Measurements from ENCODE around the gene TRIP12. TPM values are rescaled to one million over a fixed set of nuclear protein-coding genes. Genes with fewer than 3 reads are reported as not detected.

The TRIP12 gene
- total and polyA plus RNA-seq, 12 donors: 15.6 to 247 (median 198) TPM

DNA sequence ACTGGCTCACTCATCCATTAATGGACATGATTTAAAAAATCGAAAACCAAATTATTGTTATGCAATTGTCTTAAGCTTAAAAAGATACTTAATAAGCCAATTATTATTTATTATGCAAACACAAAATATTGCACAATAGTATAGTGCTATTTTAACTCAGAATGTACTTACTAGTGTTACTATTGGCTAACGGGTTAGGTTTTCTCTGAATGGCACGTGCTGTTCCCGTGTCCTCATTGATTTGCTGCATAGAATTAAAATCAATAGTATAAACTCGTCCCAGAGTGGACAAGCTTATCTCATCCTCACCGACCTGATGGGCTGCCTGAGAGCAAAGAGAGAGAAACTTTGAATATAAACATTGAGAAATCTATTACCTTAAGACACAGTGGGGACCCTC, 116.2 kb downstream of the TRIP12 start:
- ATAC-seq: no peak
- no peak for DNase-seq
- H3K9me3 ChIP-seq: no peaks in the 10 kb centered on the region
- peaks cover 0 to 100% (median 59%) of the 10 kb centered on the region in 9 donors for H3K36me3 ChIP-seq
- 91 to 93% methylated on average over 6 of the region's 6 CpGs for WGBS, 2 donors
- peaks cover 0 to 9% (median 6%) of the 10 kb centered on the region in 9 donors for H3K4me1 ChIP-seq
- intact Hi-C loops (cut with DNase I): loop anchor here in 3 of 10 donors (10.0 kb wide), 2 partner anchors 109 to 119 kb away; partner anchors contain the start of genes FBXO36 (in 2 of the 3) and TRIP12 (in 2 of the 3)
- no peaks in the 10 kb centered on the region for H3K27me3 ChIP-seq
- TF ChIP-seq CTCF (IDR thresholded peaks at IDR 0.05): no peak
- no peak overlapping the region for H3K4me3 ChIP-seq
- H3K27ac ChIP-seq: no peak overlapping the region

GRCh38 chr2:229802785-229803184, 119.0 kb downstream of the TRIP12 start:
- Histone ChIP-seq H3K36me3 (peaks cover 0 to 100% (median 48%) of the 10 kb centered on the region in 9 donors), H3K4me1 (peaks cover 0 to 29% (median 16%) of the 10 kb centered on the region in 9 donors), H3K4me3 (no peak overlapping the region), H3K27ac (no peak overlapping the region), H3K9me3 (no peaks in the 10 kb centered on the region), H3K27me3 (no peaks in the 10 kb centered on the region)
- intact Hi-C loops (cut with DNase I): loop anchor here in 9 of 10 donors (5.0 to 10.0 kb wide), 4 partner anchors 112 to 122 kb away; partner anchors contain the start of genes FBXO36 (in 7 of the 9) and TRIP12 (in 7 of the 9)
- 68 to 71% methylated on average over 5 of the region's 5 CpGs for WGBS, 2 donors
- ATAC-seq (no peak), DNase-seq (no peak)
- TF ChIP-seq CTCF (IDR thresholded peaks at IDR 0.05): no peak

GRCh38 chr2:229800997-229801754, 120.6 kb downstream of the TRIP12 start:
- ATAC-seq: peak in 7 of 8 donors; percentile 23 to 70 (median 59)
- H3K9me3 ChIP-seq: no peaks in the 10 kb centered on the region
- peak; percentile 55 to 85 (median 75) for TF ChIP-seq CTCF (IDR thresholded peaks at IDR 0.05)
- peak in 1 of 2 donors; percentile 60 for DNase-seq
- H3K4me1 ChIP-seq: peaks cover 0 to 31% (median 19%) of the 10 kb centered on the region in 9 donors
- no peaks in the 10 kb centered on the region for H3K27me3 ChIP-seq
- H3K27ac ChIP-seq: peak overlapping the region in 1 of 10 donors; percentile 53
- intact Hi-C loops (cut with DNase I): loop anchor here in 9 of 10 donors (2.0 to 10.0 kb wide), 5 partner anchors 114 to 810 kb away; partner anchors contain the start of genes FBXO36 (in 7 of the 9) and TRIP12 (in 7 of the 9)
- peaks cover 0 to 100% (median 53%) of the 10 kb centered on the region in 9 donors for H3K36me3 ChIP-seq
- no peak overlapping the region for H3K4me3 ChIP-seq

DNA sequence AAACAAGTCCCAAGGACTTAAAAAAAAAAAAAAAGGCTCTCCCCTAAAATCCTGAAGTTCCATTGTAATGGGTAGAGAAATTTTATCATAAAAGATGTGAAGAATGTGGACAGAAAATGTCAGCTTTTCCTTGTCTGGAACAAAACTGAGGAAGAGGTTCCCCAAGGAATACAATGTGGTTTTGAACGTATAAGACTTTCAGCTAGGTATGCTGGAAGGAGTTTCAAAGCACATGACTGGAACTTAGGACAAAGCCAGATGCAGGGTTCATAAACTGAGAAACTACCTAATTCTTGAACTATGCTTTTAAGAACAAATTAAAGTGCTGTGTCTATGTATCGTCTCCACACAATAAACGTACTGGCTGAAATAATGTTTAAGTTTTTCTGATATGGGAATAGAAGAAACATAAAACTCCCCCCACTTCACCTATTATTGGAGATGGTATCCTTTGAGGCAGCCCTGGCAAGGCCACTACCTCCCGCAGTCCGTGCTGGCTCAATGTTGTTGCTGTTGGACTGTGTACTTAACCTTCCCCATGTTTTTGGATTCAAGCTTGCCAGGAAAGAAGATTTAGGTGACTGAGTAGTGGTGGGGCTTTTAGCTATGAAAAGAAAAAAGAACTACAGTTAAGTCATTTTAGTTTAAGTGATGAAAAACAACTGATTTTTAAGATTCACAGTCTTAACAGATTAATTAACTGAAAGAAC, 123.2 kb downstream of the TRIP12 start:
- Histone ChIP-seq H3K27me3 (no peaks in the 10 kb centered on the region), H3K4me1 (peaks cover 0 to 31% (median 19%) of the 10 kb centered on the region in 9 donors), H3K4me3 (no peak overlapping the region), H3K36me3 (peaks cover 0 to 100% (median 55%) of the 10 kb centered on the region in 9 donors), H3K9me3 (no peaks in the 10 kb centered on the region), H3K27ac (peak overlapping the region in 5 of 10 donors; percentile 6 to 49 (median 37))
- 47 to 55% methylated on average over 5 of the region's 5 CpGs for WGBS, 2 donors
- no peak for TF ChIP-seq CTCF (IDR thresholded peaks at IDR 0.05)
- intact Hi-C loops (cut with DNase I): loop anchor here in 1 of 10 donors (10.0 kb wide), 1 partner anchor 116 kb away; no protein-coding TSS in a partner anchor
- DNase-seq: no peak
- ATAC-seq: peak in 6 of 8 donors; percentile 50 to 76 (median 64)
